BLaER1 treated with 17β-estradiol and CSF1 and Interleukin-3, amounts not matched to agents 10 nM and 100 nM (cell line): ENCODE measurements around the gene VIT.

Experiments
- H3K27ac ChIP-seq, 11 experiments: shearing (Covaris generic); formaldehyde crosslinking; 2 replicates each; pipeline ENCODE4 v1.8.1; 2022
- H3K27me3 ChIP-seq, 11 experiments: shearing (Covaris generic); formaldehyde crosslinking; 2 replicates each; pipeline ENCODE4 v1.8.1; 2022
- H3K36me3 ChIP-seq, 11 experiments: shearing (Covaris generic); formaldehyde crosslinking; 2 replicates each; pipeline ENCODE4 v1.8.1; 2022
- H3K4me1 ChIP-seq, 10 experiments: shearing (Covaris generic); formaldehyde crosslinking; 2 replicates each; pipeline ENCODE4 v1.8.1; 2022
- H3K4me2 ChIP-seq, 11 experiments: shearing (Covaris generic); formaldehyde crosslinking; 2 replicates each; pipeline ENCODE4 v1.8.1; 2022
- H3K4me3 ChIP-seq, 10 experiments: shearing (Covaris generic); formaldehyde crosslinking; 2 replicates each; pipeline ENCODE4 v1.8.1; 2022
- H3K9ac ChIP-seq, 11 experiments: shearing (Covaris generic); formaldehyde crosslinking; 2 replicates each; pipeline ENCODE4 v1.8.1; 2022
- H3K9me3 ChIP-seq, 11 experiments: shearing (Covaris generic); formaldehyde crosslinking; replicated peaks in 1 of 11; 2 replicates each; pipeline ENCODE4 v1.8.1; 2022
- H4K20me1 ChIP-seq, 11 experiments: shearing (Covaris generic); formaldehyde crosslinking; 2 replicates each; pipeline ENCODE4 v1.8.1; 2022
- Cebpa-rat ChIP-seq, 11 experiments: shearing (Covaris generic); IDR thresholded peaks; 2 replicates each; pipeline ENCODE4 v1.8.1; 2022

Gene VIT

DNA sequence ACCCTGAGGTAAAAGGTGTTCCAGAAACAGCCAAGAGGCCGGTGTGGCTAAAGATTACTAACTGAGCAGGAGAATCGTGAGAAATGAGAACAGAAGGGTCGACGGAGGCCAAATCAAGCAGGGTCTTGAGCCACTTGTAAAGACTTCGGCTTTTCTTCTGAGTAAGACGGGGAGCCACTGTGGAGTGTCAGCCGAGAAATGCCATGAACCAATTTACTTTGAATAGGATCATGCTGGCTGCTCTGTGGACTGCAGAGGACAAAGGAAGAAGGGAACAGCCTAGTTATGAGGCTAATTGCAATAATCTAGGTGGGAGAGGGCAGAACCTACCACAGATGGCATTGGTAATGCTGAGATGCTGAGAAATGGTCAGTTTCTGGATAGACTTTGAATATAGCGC, 16.8 kb downstream of the VIT start:
- Histone ChIP-seq H3K4me3 (no peak overlapping the region), H3K27ac (no peak overlapping the region)

DNA sequence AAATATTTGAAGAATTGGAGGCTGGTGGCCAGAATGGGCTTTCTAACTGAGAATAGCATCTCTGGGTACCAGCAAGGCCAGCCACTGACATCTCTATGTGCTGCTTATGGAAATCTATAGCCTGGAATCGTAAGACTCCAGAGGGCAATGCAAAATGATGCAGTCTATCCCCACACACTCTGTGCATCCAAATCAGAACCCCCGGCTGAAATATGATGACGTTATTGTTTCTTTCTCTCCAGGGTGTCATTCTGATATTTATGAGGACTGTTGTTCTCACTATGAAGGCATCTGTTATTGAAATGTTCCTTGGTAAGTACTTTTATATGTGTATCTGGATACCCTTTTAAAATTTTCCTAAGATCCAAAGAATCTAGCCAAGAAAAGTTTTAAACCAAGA, 19.6 kb downstream of the VIT start:
- Histone ChIP-seq H3K36me3 (no peaks in the 10 kb centered on the region), H3K27me3 (no peaks in the 10 kb centered on the region)
- no peak for TF ChIP-seq Cebpa-rat (IDR thresholded peaks at IDR 0.05)

More for the DNA sequence above, 16.8 kb downstream of the VIT start:
- Histone ChIP-seq H3K4me2 (no peak overlapping the region), H3K9me3 (peaks cover 15 to 32% (median 18%) of the 10 kb centered on the region in 11 experiments), H4K20me1 (no peaks in the 10 kb centered on the region), H3K36me3 (no peaks in the 10 kb centered on the region), H3K27me3 (no peaks in the 10 kb centered on the region), H3K4me1 (peaks cover 5 to 9% (median 7%) of the 10 kb centered on the region in 10 experiments), H3K9ac (no peak overlapping the region)
- no peak for TF ChIP-seq Cebpa-rat (IDR thresholded peaks at IDR 0.05)

DNA sequence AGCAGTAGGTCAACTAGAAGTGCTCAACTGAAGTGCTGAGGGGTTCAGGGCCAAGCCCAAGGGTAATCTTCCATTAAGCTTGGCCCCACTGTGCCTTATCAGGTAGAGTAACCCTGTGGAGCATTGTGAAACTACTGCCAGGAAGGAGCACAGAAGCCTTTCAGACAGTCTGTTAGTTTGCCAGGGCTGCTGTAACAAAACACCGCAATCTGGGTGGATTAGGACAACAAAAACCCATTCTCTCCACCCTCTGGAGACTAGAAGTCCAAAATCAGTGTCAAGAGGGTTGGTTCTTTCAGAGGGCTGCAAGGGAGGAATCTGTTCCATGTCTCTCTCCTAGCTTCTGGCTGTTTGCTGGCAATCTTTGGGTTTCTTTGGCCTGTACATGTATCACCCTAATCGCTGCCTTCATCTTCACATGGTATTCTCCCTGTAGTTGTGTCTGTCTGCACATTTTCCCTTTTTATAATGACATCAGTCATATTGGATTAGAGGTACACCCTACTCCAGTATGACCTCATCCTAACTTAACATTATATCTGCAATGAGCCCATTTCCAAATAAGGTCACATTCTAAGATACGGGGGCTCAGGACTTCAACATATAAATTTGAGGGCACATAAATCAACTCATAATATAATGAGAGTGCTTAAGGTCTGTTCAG, 21.2 kb downstream of the VIT start:
- no peak overlapping the region for H3K9ac ChIP-seq
- no peak overlapping the region for H3K4me2 ChIP-seq
- no peak overlapping the region for H3K4me3 ChIP-seq
- H3K36me3 ChIP-seq = no peaks in the 10 kb centered on the region
- no peak for TF ChIP-seq Cebpa-rat (IDR thresholded peaks at IDR 0.05)
- peaks cover 0 to 13% (median 9%) of the 10 kb centered on the region in 11 experiments; a peak in 15 of 22 replicates for H3K9me3 ChIP-seq
- H3K4me1 ChIP-seq = no peaks in the 10 kb centered on the region
- H4K20me1 ChIP-seq = no peaks in the 10 kb centered on the region
- H3K27ac ChIP-seq = no peak overlapping the region
- no peaks in the 10 kb centered on the region for H3K27me3 ChIP-seq

More for the DNA sequence above, 19.6 kb downstream of the VIT start:
- Histone ChIP-seq H3K9me3 (peaks cover 4 to 26% (median 16%) of the 10 kb centered on the region in 11 experiments), H3K9ac (no peak overlapping the region), H3K4me1 (no peaks in the 10 kb centered on the region), H3K4me2 (no peak overlapping the region), H3K27ac (no peak overlapping the region), H4K20me1 (no peaks in the 10 kb centered on the region), H3K4me3 (no peak overlapping the region)

DNA sequence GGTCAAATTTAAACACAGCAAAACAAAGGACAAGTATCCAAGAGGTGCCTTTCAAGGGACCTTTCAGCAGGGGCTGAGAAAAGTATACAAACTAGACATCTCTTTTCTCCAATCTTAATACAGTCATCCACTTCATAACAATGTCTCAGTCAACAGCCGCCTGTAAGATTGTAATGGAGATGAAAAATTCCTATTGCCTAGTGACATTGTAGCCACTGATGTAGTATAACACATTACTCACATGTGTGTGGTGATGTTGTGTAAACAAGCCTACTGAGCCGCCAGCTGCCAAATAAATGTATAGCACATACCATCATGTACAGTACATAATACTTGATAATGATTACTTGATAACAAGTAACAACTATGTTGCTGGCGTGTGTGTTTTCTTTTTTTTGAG, 31.0 kb downstream of the VIT start:
- H4K20me1 ChIP-seq = no peaks in the 10 kb centered on the region
- H3K27ac ChIP-seq = no peak overlapping the region
- H3K9ac ChIP-seq = no peak overlapping the region
- no peaks in the 10 kb centered on the region for H3K4me1 ChIP-seq
- no peaks in the 10 kb centered on the region for H3K36me3 ChIP-seq
- H3K4me2 ChIP-seq = no peak overlapping the region
- H3K4me3 ChIP-seq = no peak overlapping the region
- TF ChIP-seq Cebpa-rat (IDR thresholded peaks at IDR 0.05) = no peak
- H3K27me3 ChIP-seq = no peaks in the 10 kb centered on the region
- peaks cover 12 to 17% (median 15%) of the 10 kb centered on the region in 11 experiments for H3K9me3 ChIP-seq

DNA sequence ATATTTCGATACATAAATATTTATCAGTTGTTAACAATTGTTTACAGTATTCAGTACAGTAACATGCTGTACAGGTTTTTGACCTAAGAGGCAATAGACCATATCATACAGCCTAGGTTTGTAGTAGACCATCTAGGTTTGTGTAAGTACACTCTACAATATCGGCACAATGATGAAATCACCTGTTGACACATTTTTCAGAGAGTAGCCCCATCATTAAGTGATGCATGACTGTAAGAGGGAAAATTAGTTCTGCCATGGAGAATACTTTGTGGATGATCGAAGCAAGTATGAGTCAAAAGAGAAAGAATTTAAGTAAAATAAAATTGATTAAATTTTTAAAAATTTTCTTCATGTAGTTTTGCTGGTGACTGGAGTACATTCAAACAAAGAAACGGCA, 32.6 kb downstream of the VIT start:
- Histone ChIP-seq H3K27me3 (no peaks in the 10 kb centered on the region), H3K27ac (no peak overlapping the region), H3K4me3 (no peak overlapping the region), H3K4me2 (no peak overlapping the region), H3K4me1 (no peaks in the 10 kb centered on the region), H3K9ac (no peak overlapping the region), H4K20me1 (no peaks in the 10 kb centered on the region), H3K36me3 (no peaks in the 10 kb centered on the region), H3K9me3 (peaks cover 12 to 17% (median 15%) of the 10 kb centered on the region in 11 experiments)
- TF ChIP-seq Cebpa-rat (IDR thresholded peaks at IDR 0.05) = no peak

DNA sequence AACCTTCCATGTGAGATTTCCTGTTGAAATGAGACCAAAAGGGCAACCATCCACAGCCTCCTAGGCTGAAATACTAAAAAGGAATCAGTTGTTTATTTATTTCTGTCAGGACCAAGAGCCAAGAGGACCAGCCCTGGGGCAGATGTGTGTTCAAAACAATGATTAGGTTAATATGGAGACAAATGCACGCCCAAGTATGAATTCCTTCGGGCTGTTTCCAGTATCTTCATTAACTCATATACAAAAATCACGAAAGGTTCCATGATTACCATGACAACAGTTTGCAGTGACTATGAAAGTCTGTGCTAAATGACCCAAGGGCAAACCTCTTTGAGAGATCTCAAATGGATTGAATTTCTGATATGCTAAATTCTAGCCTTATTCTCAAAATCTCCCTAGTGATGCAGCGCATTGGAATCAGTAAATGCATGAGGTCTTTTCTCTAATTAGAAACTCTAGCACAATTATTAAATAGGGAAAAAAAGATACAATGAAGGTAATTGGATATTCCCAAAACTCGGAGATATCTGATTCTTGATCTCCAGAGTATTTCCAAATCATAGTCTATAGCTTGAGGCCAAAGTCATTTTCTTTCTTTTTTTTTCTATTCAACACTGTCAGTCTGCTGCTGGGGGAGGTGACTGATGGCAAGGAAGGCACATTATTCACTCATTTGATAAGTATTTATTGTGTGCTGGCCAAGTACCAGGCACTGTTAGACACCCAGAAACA, 35.6 kb downstream of the VIT start:
- Histone ChIP-seq H4K20me1 (no peaks in the 10 kb centered on the region), H3K9ac (no peak overlapping the region), H3K4me2 (no peak overlapping the region), H3K4me3 (no peak overlapping the region), H3K27ac (no peak overlapping the region), H3K4me1 (no peaks in the 10 kb centered on the region), H3K36me3 (no peaks in the 10 kb centered on the region), H3K9me3 (peaks cover 12 to 17% (median 15%) of the 10 kb centered on the region in 11 experiments), H3K27me3 (no peaks in the 10 kb centered on the region)
- TF ChIP-seq Cebpa-rat (IDR thresholded peaks at IDR 0.05) = no peak

DNA sequence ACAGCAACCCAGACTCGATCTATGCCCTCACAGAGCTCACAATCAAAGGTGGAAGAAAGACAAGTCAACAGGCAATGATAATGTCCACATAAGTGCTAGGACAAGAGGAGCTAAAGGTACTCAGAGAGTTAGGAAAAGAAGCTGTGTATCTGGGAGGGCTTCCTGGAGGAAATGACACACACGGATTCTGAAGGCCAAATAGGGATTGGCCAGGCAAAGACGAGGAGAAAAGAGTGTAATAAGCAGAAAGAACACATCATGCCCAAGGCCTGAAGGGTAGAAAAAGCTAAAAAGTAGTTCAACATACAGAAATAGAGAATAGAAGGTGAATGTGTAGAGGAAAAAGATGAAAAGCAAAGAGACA, 36.1 kb downstream of the VIT start:
- Histone ChIP-seq H3K4me3 (no peak overlapping the region), H3K4me2 (no peak overlapping the region), H4K20me1 (no peaks in the 10 kb centered on the region)

DNA sequence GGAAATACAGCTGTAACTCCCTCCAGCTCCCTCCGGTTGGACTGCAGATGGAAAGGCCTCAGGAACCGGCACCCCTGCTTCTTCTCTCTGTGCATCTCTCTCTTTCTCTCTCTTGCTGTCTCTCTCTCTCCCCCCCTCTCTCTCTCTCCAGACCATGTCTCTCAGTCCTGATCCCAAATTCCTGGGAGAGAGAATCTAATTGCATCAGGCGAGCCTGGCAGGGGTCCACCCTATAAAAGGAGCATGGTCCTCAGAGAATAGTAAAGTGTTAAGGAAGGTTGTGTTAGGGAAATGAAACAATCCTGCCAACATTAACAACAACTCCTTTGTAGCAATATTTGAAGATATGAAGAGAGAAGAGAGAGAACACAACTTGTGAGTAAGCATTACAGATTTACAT, 36.7 kb downstream of the VIT start:
- H3K36me3 ChIP-seq = no peaks in the 10 kb centered on the region
- TF ChIP-seq Cebpa-rat (IDR thresholded peaks at IDR 0.05) = no peak
- H3K27ac ChIP-seq = no peak overlapping the region
- peaks cover 12 to 17% (median 15%) of the 10 kb centered on the region in 11 experiments for H3K9me3 ChIP-seq
- no peaks in the 10 kb centered on the region for H4K20me1 ChIP-seq
- H3K4me3 ChIP-seq = no peak overlapping the region
- no peaks in the 10 kb centered on the region for H3K27me3 ChIP-seq
- no peak overlapping the region for H3K4me2 ChIP-seq
- no peak overlapping the region for H3K9ac ChIP-seq
- no peaks in the 10 kb centered on the region for H3K4me1 ChIP-seq

More for the DNA sequence above, 36.1 kb downstream of the VIT start:
- no peak for TF ChIP-seq Cebpa-rat (IDR thresholded peaks at IDR 0.05)
- no peaks in the 10 kb centered on the region for H3K4me1 ChIP-seq
- H3K27ac ChIP-seq = no peak overlapping the region
- peaks cover 12 to 17% (median 15%) of the 10 kb centered on the region in 11 experiments for H3K9me3 ChIP-seq
- H3K36me3 ChIP-seq = no peaks in the 10 kb centered on the region
- no peak overlapping the region for H3K9ac ChIP-seq
- H3K27me3 ChIP-seq = no peaks in the 10 kb centered on the region

DNA sequence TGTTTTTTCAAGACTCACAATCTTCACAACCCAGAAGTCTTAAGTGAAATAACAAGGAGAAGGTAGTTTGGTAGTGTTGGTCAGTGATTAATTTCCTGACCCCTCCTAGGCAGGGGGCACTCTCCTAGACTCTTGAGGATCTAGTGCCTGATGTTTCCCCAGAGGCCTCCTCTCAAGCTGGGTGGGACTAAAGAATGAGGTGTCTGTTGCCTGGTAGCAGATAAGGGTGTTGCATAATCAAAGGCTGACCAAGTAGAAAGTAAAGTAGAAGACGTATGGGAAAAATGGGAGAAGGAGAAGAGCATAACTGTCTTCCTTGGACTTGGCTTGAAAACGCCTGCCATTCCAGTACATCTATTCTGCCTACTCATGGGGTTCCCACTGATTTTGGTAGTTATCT, 37.8 kb downstream of the VIT start:
- peak in 2 of 11 experiments; percentile 16 to 47; a peak in 1 of 22 replicates for TF ChIP-seq Cebpa-rat (IDR thresholded peaks at IDR 0.05)
- H3K4me2 ChIP-seq = 0 out of 22 replicates have a peak overlapping the region, but pooled peaks of 1 of the 11 experiments have one; percentile 21

More for the DNA sequence above, 37.8 kb downstream of the VIT start:
- Histone ChIP-seq H3K27ac (no peak overlapping the region), H3K4me3 (no peak overlapping the region), H3K4me1 (no peaks in the 10 kb centered on the region), H4K20me1 (no peaks in the 10 kb centered on the region), H3K9ac (no peak overlapping the region), H3K36me3 (no peaks in the 10 kb centered on the region), H3K9me3 (peaks cover 12 to 17% (median 15%) of the 10 kb centered on the region in 11 experiments), H3K27me3 (no peaks in the 10 kb centered on the region)
